Cerebellar nuclear complex (tissue), 1 donor: ENCODE results near the gene CHMP6.

Experiments
- DNase-seq, 2 experiments: peaks; one replicate each; lab custom pipeline; 2025; lab: John Stamatoyannopoulos, UW

Gene CHMP6

GRCh38 chr17:80992077-80992947, 671 bp downstream of the CHMP6 start:
- DNase-seq: no peak

GRCh38 chr17:80992948-80993624, 1.4 kb downstream of the CHMP6 start:
- DNase-seq: no peak

- DNase-seq: no peak
These were observed 3.5 kb downstream of the CHMP6 start for GRCh38 chr17:80995131-80995530.

DNA sequence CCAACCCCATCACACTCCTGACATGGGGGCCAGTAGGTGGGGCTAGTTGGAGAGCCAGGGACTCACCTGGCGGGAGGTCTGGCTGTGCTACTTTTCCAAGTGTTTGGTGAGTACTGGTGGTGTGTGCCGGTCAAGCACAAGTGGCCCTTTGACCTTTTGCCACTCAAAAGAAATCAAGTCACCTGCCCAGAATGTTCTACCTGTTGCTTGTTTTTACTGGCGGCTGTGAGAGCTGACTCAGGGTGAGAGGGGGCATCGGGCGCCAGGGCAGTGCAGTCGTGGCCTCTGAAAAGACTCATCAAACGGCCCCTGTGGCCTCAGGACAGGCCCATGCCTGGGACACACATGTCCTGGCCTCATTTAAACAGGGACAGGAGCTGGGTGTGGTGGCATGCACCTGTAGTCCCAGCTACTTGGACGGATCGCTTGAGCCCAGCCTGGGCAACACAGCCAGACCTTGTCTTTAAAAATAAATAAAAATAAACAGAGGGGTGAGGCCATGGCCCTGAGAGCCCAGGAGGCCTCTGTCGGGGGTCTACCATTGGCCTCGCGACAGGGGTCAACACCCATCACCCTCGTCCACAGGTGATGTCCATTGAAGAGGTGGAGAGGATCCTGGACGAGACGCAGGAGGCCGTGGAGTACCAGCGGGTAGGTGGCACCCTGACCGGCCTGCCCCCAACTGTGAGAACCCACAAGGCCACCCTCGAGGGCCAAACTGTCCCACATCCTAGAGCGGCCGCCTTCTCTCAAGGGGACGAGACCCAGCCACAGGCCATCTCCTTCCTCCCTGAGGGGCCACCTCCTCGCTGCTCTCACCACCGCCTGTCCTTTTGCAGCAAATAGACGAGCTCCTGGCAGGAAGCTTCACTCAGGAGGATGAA, 5.0 kb downstream of the CHMP6 start:
- no peak for DNase-seq

DNA sequence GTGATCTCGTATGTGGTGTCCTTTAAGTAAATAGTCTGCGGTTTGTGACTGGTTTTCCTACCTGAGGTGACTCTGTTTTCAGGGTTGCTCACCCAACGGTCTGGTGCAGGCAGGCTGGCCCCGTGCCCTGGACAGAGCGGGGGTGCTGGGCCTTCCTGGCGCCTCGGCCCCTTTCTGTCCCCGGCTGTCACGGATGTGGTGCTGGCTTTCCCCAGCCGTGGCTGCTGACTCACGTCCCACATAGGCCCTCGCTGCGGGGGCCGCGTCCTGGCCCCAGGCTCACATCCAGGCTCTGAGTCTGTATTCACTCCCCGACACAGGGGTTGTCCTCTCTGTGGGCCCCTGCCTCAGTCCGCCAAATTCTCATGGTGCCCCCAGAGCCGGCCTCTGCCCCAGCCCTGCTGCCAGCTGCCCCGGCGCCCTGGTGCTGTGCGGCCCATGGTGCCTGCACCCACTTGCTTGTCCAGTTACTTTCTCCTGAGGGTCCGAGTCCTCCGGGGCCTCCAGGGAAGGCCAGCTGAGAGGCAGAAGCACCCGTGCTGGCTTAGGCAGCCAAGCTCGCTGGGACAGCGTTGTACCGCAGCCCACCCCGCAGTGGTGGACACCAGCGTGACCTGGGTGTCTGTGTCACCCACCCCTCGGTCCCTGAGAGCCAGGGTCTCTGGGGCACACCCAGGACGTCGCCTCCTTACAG, 5.9 kb downstream of the CHMP6 start:
- DNase-seq: no peak

- DNase-seq: no peak
These were observed 6.6 kb downstream of the CHMP6 start for GRCh38 chr17:80998118-80998747.

DNA sequence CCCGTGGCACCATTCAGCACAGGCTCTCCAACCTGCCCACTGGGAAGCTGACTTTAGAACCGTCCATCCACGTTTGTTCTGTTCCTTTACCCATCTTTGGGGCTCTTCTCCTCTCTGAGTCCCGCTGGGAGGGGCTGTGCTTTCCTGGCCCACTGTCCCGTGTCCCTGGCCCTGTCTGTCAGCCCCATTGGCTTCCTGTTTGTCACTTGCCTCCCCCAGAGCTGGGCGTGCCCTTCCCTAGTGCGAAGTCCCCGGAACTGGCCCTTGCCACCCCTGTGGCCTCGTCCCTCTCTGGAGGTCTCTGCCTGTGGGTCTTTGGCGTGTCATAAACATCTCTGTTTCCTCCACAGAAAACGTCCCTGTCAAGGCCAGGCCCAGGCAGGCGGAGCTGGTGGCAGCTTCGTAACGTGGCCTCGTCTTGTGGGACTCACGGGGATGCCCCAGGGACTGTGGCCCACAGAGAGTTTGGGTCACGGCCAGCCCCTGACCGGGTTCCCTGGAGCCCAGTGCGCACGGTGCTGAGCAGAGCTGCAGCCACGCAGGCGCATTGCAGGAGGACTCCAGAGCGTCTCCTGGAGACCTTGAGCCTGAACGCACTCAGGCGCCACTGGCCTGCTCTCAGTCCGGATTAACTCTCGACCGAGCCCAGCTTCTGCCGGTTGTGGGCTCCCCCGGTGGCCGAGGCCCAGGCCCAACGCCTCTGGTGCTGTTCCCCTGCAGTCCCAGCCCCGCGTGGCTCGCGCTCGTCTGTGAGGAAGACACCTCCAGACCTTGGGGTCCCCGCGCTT, 7.3 kb downstream of the CHMP6 start:
- DNase-seq: no peak

- DNase-seq: no peak
These were observed 8.1 kb downstream of the CHMP6 start for GRCh38 chr17:80999536-81000333.

- DNase-seq: no peak
These were observed 8.6 kb downstream of the CHMP6 start for GRCh38 chr17:81000334-81000630.

- no peak for DNase-seq
These were observed 9.2 kb downstream of the CHMP6 start for GRCh38 chr17:81000631-81001357.

- no peak for DNase-seq
These were observed 10.4 kb downstream of the CHMP6 start for GRCh38 chr17:81002013-81002384.

GRCh38 chr17:81002409-81003361, 11.0 kb downstream of the CHMP6 start:
- no peak for DNase-seq

- no peak for DNase-seq
These were observed 12.3 kb downstream of the CHMP6 start for GRCh38 chr17:81003711-81004475.

DNA sequence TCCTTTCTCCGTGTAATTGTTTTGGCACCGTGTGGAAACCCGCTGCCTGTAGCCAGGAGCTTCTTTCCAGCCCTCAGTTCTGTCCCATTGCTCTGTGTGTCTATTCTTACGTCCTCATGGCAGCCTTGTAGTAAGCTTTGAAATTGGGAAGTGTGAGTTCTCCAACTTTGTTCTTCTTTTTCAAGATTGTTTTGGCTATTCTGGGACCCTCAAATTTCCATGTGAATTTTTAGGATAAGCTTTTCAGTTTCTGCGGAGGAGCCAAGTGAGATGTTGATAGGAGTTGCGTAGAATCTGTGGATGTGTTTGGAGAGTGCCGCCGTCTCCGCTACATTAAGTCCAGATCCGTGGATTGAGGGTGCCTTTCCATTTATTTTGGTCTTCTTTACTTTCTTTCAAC, 15.2 kb downstream of the CHMP6 start:
- DNase-seq: no peak

DNA sequence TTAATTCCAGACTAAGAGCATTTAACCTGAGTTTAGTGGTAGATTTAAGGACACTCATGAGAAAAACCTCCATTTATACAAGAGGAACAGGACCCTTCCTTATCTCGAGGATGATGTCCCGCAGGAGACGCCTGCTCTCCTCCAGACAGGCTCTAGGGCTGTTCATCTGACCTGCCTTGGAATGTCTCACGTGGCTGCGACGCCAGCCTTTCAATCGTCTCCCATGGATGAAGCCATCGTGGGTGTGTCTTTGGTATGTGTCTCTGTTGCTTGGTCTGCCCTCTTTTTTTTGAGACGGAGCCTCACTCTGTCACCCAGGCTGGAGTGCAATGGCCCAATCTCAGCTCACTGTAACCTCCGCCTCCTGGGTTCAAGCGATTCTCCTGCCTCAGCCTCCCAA, 16.5 kb downstream of the CHMP6 start:
- DNase-seq: no peak

- DNase-seq: no peak
These were observed 17.5 kb downstream of the CHMP6 start for GRCh38 chr17:81009136-81009535.

DNA sequence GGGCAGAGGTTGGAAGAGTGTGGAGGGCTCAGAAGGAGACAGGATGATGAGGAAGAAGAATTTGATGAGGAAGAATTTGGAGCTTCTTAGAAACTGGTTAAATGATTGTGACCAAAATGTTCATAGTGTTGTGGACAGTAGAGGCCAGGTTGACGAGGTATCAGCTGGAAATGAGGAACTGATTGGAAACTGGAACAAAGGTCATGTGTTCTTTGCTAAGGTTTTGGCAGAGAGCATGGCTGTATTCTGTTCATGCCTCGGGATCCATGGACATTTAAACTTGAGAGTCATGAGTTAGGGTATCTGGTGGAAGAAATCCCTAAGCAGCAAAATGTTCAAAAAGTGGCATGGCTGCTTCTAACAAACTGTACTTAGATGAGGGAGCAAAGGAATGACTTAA, 19.3 kb downstream of the CHMP6 start:
- DNase-seq: no peak
